ENCODE measurements around the gene XRN1. TPM values are rescaled to one million over a fixed set of nuclear protein-coding genes. Genes with fewer than 3 reads are reported as not detected.
"Not testable (repeated sequence)": the region's sequence is repeated elsewhere in the genome, so short reads cannot be mapped to it uniquely, and the experiment has no call there.

Gene XRN1
- total and polyA plus RNA-seq, 2 donors (not counting 1 experiment from before 2014, with no cell fraction given): 19.9 to 55.7 TPM

GRCh38 chr3:142315083-142315482 lies 132.8 kb downstream of the XRN1 start:
- no peak overlapping the region for H2AFZ ChIP-seq (ENCODE audit: low read length)
- no peaks in the 10 kb centered on the region for H4K20me1 ChIP-seq (ENCODE audit: control insufficient read depth, extremely low read depth, insufficient read depth, low read length)
- H3K4me1 ChIP-seq (ENCODE audit: control insufficient read depth, extremely low read depth, insufficient read depth, low read length): peaks cover 8% of the 10 kb centered on the region
- no peaks in the 10 kb centered on the region for H3K79me2 ChIP-seq (ENCODE audit: control insufficient read depth, insufficient read depth, low read length)
- TF ChIP-seq EZH2 (IDR thresholded peaks at IDR 0.05; ENCODE audit: low read length, missing control alignments) (no peak), CTCF (conservative IDR thresholded peaks at IDR 0.05 in 1 of 2, IDR thresholded peaks at IDR 0.05 in 1 of 2; ENCODE audit: low read depth in 1 of 2, low read length in 2 of 2) (no peak)
- H3K9ac ChIP-seq (ENCODE audit: insufficient read depth, low read length): no peak overlapping the region
- H3K27ac ChIP-seq (ENCODE audit: insufficient read depth, low read length): no peak overlapping the region
- no peaks in the 10 kb centered on the region for H3K27me3 ChIP-seq (ENCODE audit: control insufficient read depth, insufficient read depth, low read length)
- H3K36me3 ChIP-seq (ENCODE audit: control insufficient read depth, insufficient read depth, low read length): no peaks in the 10 kb centered on the region
- H3K4me3 ChIP-seq (replicated peaks in 1 of 4; ENCODE audit: control extremely low read depth in 1 of 4, insufficient read depth in 1 of 4, low read depth in 3 of 4, low read length in 4 of 4): no peak overlapping the region
- peak; percentile 61 to 78 for DNase-seq (ENCODE audit: low read depth in 2 of 2)
- no peaks in the 10 kb centered on the region for H3K9me3 ChIP-seq (ENCODE audit: control insufficient read depth, insufficient read depth, low read depth, low read length)
- no peak overlapping the region for H3K4me2 ChIP-seq (ENCODE audit: extremely low read depth, insufficient read depth, low read length)

- TF ChIP-seq EZH2 (IDR thresholded peaks at IDR 0.05; ENCODE audit: low read length, missing control alignments): no peak
- TF ChIP-seq CTCF (conservative IDR thresholded peaks at IDR 0.05 in 1 of 2, IDR thresholded peaks at IDR 0.05 in 1 of 2; ENCODE audit: low read depth in 1 of 2, low read length in 2 of 2): no peak
- no peaks in the 10 kb centered on the region for H3K9me3 ChIP-seq (ENCODE audit: control insufficient read depth, insufficient read depth, low read depth, low read length)
- H3K4me2 ChIP-seq (ENCODE audit: extremely low read depth, insufficient read depth, low read length): no peak overlapping the region
- H3K27ac ChIP-seq (ENCODE audit: insufficient read depth, low read length): no peak overlapping the region
- H3K27me3 ChIP-seq (ENCODE audit: control insufficient read depth, insufficient read depth, low read length): no peaks in the 10 kb centered on the region
- DNase-seq (ENCODE audit: low read depth in 2 of 2): no peak
- no peaks in the 10 kb centered on the region for H3K36me3 ChIP-seq (ENCODE audit: control insufficient read depth, insufficient read depth, low read length)
- H3K4me3 ChIP-seq (replicated peaks in 1 of 4; ENCODE audit: control extremely low read depth in 1 of 4, insufficient read depth in 1 of 4, low read depth in 3 of 4, low read length in 4 of 4): no peak overlapping the region
- no peak overlapping the region for H2AFZ ChIP-seq (ENCODE audit: low read length)
- H3K4me1 ChIP-seq (ENCODE audit: control insufficient read depth, extremely low read depth, insufficient read depth, low read length): peaks cover 3% of the 10 kb centered on the region
- no peak overlapping the region for H3K9ac ChIP-seq (ENCODE audit: insufficient read depth, low read length)
- no peaks in the 10 kb centered on the region for H4K20me1 ChIP-seq (ENCODE audit: control insufficient read depth, extremely low read depth, insufficient read depth, low read length)
- no peaks in the 10 kb centered on the region for H3K79me2 ChIP-seq (ENCODE audit: control insufficient read depth, insufficient read depth, low read length)
These were observed 137.4 kb downstream of the XRN1 start for GRCh38 chr3:142310439-142310838.

GRCh38 chr3:142302847-142303246 lies 145.0 kb downstream of the XRN1 start:
- not testable (repeated sequence) for H3K9me3 ChIP-seq (ENCODE audit: control insufficient read depth, insufficient read depth, low read depth, low read length); H3K4me1 ChIP-seq (ENCODE audit: control insufficient read depth, extremely low read depth, insufficient read depth, low read length); H2AFZ ChIP-seq (ENCODE audit: low read length); DNase-seq (ENCODE audit: low read depth in 2 of 2); H3K27ac ChIP-seq (ENCODE audit: insufficient read depth, low read length); H4K20me1 ChIP-seq (ENCODE audit: control insufficient read depth, extremely low read depth, insufficient read depth, low read length); H3K36me3 ChIP-seq (ENCODE audit: control insufficient read depth, insufficient read depth, low read length); H3K9ac ChIP-seq (ENCODE audit: insufficient read depth, low read length); H3K4me3 ChIP-seq (replicated peaks in 1 of 4; ENCODE audit: control extremely low read depth in 1 of 4, insufficient read depth in 1 of 4, low read depth in 3 of 4, low read length in 4 of 4); H3K4me2 ChIP-seq (ENCODE audit: extremely low read depth, insufficient read depth, low read length); H3K79me2 ChIP-seq (ENCODE audit: control insufficient read depth, insufficient read depth, low read length); H3K27me3 ChIP-seq (ENCODE audit: control insufficient read depth, insufficient read depth, low read length)
